ENCODE measurements around the gene ZDHHC1.
A peak's percentile ranks its signal among the peaks of the same experiment; 100 is the strongest.

ZDHHC1 gene

DNA sequence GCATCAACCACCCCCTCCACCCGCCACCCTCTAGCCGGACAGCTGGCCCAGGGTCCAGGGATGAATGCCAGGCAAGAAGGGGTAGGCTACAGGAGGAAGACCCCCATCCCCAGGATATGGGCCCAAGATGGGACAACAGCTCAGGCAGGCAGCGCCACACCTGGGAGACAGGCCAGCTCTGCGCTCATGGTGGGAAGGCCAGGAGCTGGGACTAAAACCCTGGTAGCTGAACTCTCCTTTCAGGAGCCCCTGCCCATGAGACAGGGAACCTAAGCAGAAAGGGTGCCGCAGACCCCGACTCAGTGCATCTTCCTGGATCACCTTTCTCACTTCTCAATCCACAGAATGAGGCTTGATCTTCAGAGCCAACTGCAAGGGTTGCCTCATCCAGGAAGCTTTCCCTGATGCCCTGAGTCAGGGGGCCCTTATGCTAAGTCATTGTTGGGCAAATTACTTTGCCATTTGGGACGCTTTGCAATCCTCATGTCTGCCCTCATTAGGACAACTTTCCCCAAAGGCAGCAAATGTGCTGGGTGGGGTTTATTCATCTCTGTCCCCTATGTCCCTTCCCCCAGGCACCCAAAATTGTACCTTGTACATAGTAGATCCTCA, 9.0 kb downstream of the ZDHHC1 start:
- no peak for DNase-seq

DNA sequence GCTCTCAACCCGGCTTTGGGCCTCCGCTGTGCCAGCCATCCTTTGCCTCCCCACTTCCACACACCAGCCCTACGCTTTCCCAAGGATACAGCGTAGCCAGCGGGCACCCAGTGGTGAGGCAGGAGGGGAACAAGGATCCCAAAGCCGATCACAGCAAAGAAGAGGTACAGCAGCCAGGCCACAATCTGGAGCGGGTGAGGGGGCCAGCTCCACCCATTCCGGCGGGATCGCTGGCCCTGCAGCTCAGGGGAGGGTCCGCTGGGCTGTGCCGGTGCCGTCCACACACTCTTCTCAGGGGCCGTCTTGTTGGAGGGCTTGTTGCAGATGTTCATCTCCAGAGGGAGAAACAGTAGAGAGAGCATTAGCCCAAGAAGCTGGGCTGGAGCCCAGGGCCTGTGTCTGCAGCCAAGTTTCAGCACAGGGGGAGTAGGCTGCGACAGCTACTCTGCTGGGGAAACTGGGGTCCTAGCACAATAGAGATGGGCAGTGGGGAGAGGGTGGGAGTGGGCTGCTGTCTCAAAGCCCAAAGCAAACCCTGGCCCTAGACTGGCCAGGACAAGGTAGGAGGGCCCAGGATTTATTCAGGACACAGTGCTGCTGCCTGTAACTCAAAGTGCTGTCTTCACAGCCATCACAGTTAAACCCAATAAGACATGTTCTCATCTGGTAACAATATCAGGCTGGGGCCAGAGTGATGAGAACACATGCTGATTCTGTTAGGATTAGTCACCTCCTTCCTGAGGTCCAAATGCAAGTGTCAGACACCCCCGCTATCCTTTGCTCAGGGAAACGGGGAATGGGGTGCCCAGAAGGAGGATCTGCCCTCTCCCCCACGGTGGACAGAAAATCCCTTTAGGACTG, 9.9 kb downstream of the ZDHHC1 start:
- no peak for DNase-seq

DNA sequence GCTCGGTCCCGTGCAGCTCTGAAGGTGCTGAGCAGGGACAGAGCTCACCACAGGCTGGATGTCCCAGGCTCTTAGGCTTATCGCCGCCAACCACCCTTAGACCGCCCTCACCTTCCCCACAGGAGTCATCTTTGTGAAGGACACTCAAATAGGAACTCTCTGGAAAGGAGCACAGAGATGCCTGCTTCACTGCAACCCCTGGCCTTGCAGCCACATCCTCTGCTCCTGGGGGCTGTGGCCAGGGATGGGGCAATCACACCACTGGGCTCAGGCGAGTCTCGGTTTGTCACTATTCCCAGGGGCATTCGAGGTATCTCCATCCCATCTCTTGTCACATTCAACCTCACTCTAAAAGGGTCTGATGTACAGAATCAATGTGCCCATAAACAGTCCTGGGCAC, 10.9 kb downstream of the ZDHHC1 start:
- DNase-seq, result no peak

DNA sequence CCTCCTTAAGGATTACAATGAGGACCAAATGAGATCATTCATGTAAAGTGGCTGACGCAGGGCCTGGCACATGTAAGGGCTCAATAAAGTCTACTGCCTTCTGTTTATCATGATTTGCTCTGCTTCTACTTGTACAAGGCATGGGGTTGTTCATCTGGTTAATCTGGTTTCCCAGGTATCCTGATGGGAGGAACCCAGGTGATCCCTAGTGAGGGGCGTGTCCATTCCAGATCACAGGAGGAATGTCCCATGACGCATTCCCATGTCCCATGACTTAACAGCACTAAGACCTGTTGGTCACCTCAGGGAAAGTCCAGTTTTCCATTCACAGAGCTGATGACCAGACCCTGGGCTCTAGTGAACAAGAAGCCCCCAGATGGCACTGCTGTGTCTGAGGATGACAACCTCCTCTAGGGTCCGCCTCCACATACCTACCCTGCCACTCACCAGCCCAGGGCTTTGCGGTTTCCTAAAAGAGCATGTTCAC, 11.5 kb downstream of the ZDHHC1 start:
- DNase-seq, result no peak

DNA sequence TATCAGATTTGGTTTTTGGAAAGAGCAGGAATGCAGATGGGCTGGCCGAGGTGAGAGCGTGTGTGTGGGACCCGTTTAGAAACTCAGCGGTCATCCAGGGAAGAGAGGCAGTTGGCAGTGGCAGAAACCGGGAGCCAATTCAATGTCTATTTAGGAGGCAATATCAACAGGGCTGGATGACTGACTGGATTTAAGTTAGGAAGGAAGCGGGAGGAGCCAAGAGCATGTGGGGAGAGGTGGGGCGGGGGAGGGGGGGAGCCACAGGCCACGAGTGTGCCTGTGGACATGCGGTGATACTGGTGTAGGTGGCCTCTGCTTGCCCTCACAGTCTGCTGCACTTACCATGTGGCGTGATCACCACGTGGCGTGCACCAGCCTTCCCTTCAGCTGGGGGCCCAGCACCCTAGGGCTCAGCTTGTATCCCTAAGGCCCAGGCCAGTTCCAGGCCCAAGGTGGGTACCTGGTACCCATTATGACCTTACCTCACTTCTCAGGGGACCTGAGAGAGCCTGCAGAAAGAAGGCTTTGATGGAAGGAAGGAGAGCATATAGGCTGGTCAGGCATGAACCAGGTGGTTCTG, 12.2 kb downstream of the ZDHHC1 start:
- DNase-seq, result no peak

DNA sequence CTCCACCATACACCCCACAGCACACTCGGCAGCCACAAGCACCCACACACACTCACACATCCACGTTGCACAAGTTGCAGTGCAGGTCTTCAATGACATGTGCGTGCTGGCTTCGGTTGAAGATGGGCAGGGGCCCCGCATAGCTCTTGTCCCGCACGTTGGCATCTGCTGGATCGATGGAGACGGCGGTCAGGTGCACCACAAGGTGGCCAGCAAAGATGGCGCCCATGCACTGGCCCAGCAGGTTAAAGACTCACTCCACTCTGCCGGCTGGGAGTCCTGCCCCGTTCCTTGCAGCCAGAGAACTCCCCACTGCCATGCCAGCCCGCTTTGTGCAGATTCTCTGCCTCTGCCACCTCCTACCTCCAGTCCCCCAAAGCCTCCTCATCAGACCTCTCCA, 15.4 kb downstream of the ZDHHC1 start:
- no peak for DNase-seq

DNA sequence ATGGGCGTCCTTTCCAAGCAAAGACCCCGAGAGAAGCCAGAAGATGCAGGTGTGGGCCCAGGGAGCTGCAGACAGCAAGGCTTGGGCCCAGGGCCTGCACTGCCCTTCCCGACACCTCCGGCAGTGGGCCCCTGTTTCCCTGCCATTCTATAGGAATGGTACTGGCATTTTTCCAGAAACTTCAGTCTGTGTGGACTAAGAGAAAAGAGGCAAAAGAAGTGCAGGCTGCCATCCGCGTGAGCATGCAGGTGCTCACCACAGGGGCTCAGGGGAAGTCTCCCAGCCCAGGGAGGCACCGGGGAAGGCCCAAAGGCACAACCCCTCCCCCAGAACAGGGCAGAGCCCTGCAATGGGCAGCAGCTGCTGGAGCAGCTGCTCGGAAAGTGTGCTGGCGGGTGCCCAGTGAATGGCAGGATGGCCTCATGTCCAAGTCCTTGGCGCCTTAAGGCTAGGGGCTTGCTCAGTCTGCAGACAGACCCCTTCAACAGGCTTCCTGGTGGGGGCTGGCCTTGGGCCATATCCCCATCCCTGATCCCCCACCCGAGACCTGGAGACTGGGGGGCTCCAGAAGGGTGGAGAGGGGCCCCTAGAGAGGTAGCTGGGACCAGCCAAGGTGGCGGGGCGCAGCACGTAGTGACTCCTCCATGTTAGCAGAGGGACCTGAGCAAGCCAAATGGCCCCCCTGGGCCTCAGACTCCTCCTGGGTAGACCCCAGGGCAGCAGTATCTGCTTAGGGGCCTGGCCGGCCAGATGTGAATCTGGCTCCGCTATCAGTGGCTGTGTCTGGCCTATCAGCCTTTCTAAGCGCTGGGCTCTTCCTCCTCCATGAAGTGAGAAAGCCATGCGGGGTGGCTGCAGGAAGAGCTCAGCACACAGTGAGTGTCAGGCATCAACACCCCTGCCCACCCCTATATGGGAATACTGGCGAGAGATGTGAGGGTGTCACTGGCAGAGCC, 16.2 kb downstream of the ZDHHC1 start:
- no peak for DNase-seq

DNA sequence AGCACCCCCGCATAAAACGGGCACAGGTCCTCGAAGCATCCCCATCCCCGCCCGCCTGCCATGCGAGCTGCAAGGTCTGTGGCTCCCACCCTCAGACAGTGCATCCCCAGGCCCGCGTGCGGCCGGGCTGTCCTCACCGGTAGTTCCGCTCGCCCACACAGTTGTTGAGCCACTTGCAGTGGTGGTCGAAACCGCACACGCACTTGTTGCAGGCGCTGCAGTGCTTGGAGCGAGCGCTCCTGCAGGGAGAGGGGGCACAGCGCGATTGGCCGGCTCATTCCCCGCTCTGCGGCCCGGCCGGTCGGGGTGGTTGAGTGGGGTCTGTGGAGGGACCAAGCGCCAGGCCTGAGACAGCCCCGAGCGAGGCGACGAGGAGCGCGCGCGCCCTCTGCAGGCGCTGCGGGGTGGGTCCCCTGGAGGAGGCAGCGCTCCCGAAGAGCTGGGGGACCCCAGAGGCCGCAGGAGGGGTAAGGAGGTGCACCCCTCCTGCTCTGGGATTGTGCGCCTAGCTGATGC, 17.0 kb downstream of the ZDHHC1 start:
- DNase-seq, result peak; percentile 54

DNA sequence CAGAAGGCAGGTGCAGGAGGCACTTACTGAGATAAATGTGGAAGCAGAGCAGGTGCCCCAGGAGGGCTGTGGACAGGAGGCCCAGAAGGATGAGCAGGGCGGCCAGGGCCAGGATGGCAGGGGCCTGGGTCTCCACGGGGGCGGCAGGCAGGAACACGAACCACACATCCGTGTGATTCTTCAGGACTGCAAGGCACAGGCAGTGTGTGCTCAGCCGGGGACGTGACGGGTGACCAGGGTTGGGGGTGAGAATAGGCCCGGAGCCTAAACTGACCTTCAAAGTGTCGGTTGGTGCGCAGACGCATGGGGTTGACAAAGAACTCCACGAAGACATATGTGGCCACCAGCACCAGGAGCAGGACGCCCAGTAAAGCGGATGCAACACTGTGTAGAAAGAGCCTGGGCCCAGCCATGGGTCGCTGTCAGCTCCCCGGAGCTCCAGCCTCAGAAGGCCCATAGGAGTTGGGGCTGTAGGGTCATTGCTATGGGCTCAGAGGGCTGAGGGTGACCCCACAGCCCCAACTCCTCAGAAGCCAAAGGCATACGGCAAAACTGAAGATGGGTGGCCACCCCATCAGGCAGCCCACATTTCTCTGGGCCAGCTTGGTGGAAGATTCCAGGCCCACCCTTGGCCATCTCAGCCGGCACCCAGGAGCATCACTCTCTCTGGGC, 17.6 kb downstream of the ZDHHC1 start:
- DNase-seq, result no peak

DNA sequence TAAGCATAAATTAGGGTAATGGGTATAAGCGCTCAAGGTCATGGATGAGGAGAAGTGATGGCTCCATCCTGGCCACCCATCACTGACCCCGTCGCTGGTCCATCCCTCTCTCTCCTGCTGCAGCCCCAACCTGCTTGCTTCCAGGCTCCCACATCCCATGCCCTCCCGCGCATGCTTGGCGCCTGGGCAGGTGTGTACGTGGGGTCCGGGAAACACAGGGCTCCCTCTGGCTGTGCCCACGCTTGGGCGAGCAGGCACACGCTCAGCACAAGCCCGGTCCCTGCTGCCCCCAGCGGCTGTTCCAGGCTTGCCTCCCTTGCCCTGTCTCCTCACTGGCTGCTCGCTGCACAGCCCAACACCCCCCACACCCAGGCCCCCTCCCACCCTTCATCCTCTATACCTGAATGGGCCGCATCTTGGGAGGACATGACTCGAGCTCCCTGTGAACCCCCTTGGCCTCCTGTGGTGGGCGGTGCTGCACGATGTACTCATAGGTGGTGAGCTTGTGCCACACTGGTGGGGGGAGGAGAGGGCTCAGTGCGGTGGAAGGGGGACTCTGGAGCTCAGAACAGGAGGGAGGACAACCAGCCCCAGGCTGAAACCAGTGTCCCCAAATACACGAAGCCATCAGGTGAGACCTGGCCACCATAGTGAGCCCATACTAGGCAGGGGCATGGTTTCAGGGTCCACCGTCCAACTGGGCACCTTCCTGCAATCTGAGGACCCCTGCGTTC, 18.3 kb downstream of the ZDHHC1 start:
- no peak for DNase-seq

DNA sequence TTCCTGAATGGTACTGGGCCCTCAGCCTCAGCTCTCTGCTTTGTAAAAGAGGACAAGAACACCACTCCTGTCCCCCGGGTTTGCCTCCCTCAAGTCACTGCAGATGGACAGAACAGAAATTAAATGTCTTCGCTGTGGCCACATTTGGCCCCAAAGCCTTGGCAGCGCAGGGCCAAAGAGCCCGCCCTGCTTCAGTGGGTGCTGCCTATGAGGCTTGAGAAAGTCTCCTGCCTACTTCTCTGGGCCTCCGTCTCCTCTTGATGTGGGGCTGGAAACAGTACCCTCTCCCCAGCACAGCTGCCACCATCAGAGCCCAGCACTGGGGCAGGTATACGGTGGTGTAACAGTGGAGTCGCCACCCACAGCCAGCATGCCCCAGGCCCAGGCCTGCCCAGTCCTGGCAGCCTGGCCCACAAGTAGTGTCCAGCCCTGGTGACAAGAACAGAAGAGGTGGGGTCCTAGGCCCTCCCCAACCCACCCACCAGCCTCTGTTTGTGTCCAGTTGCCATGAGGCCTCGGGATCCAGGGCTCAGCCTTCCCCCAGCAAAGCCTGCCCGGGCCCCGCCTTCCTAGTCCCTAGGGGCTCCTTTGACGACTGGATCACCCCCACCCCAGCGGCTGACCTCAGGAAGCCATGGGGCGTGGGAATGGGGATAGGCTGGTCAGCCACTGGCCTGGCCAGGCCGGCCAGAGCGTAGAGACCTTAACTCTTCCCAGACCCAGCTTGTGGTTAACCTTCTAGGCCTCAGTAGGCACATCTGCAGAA, 19.1 kb downstream of the ZDHHC1 start:
- no peak for DNase-seq

DNA sequence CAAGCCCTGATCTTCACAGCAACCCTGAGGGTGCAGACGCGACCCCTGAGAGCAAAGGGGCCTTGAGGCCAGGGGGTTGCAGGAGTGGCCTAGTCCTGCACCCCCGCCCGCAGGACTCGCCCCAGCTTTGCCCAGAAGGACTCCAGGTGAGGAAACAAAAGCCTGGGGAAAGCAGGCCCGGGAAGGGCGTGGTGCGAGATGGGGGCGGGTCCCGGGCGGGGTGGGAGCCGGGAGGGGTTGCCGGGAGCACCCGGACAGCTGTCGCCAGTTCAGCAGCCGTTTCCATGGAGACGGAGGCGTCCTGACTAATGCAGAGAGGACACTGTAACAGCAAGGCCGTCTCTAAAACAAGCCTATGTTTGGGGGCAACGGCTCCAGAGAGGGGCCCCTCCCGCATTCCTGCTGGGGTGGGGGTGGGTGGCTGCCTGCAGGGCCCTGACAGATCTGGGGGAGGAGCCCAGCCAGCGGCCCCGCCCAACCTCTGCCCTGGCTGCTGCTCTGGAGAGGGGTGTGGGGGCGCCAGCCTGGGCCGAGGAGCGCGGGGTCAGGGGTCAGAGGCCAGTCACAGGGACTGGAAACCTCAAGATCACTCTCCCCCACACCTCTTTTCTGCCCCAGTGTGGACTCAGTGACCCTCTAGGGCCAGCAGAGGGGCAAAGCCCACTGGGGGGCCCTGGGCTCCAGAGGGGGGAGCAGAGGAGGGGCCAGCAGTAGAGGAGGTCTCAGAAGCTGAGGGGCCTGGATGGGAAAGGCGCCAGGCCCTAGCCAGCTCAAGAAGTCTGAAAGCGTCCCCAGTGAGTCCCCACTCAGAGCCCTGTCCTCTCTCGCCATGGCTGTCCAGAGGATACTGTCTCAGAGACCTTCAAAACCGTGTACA, 19.9 kb downstream of the ZDHHC1 start:
- no peak for DNase-seq

DNA sequence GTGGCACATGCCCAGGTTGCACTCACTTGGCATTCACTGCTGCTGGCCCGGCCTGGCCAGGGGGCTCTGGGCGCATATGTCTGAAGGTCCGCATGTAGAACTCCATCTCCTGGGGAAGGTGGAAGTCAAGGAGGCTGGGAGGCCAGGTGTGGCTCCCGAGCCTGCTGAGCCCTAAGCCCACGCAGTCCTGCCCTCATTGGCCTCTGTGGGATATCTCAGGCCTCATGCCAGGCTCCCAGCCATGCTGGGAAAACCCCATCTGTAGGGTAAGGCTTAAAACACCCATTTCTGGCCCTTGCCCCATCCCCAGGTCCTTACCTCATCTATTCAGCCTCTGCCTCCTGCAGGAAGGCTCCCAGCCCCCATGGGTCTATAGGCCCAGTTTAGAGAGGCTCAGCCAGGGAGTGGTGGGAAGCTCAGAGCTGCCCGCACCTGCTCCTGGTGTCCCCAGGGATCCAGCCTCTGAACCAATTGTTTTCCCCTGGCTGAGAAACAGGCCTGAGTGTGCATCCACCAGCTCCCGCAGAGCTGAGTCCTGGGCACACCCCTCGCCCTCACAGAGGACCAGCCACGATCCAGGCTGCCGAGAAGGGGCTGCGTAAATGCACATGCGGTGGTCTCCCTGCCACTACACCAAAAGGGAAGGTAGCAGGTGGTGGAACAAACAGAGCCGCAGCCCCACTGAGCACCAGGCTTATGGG, 20.7 kb downstream of the ZDHHC1 start:
- DNase-seq, result no peak

DNA sequence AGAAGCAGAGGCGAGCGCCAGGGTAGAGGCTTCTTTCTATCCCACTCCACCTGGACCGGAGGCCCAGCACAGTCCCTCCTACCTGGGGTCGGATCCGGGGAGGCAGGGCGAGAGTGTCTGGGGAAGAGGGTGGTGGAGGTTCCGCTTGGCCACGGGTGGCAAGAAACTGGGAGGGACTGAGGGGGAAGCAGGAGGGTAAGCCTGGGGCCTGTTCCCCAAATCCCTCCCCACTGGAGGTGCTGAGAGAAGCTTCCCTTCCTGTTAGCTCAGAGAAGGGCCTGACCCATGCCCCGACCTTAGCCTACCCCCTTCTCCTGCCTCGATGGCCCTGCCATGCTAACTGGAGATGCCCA, 21.2 kb downstream of the ZDHHC1 start:
- no peak for DNase-seq

DNA sequence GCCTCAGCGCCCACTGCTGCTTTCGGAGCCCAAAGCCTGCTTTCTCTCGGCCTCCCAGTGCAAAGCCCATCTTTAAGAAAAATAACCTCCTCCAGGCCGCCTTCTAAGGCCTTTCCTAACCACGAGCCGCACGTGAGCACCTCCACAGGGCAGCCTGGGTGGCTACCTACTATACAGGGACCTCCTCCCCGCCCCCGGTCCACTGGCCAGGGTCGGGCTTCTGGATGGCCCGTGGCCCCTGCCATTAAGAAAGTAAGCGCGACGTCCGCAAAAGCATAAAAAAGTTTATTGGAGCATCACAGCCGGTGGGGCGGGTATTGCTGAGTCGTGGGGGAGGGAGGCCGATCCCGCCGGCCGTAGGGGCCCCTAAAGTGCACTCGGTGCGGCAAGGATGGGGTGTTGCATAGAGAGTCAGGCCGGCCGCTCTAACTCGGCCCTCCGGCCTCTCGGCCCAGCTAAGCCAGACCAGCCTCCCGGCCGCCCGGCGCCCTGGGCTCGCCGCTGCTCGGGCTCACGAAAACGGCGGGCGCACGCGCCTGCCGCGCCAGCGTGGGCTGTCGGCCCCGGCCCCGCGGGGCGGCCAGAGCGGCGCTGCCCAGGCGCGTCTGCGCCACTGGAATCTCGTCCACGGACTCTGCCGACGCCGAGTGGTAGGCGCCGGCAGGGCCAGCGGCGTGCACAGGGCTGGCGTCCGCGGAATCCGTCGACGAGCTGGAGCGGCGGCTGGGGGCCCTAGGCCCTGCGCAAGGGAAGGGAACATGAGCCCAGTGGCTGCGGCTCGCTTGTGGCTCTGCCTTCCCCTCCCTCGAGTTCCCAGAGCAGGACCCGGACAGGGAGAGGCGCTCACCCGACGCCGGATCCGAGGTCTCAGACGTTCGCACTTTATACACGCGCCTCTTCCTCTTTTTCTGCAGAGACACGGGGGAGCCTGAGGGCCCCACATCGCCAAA, 21.8 kb downstream of the ZDHHC1 start:
- DNase-seq, result no peak

DNA sequence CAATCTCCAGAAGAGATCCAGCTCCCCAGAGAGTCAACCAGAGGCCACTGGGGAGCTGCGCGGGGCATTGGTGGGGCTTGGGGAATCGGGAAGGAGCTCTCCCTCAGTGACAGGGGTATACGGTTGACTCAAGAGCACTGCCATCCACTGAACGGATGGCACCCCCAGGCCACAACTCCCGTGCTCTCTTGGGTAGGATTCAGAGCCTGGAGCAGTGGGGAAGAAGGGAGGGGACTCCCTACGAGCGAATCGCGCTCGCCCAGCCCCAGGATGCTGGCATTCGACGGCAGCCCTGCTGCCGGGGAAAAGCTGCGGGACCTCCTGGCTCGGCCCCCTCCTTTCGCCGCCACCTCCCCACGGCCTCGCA, 22.5 kb downstream of the ZDHHC1 start:
- DNase-seq, result no peak

DNA sequence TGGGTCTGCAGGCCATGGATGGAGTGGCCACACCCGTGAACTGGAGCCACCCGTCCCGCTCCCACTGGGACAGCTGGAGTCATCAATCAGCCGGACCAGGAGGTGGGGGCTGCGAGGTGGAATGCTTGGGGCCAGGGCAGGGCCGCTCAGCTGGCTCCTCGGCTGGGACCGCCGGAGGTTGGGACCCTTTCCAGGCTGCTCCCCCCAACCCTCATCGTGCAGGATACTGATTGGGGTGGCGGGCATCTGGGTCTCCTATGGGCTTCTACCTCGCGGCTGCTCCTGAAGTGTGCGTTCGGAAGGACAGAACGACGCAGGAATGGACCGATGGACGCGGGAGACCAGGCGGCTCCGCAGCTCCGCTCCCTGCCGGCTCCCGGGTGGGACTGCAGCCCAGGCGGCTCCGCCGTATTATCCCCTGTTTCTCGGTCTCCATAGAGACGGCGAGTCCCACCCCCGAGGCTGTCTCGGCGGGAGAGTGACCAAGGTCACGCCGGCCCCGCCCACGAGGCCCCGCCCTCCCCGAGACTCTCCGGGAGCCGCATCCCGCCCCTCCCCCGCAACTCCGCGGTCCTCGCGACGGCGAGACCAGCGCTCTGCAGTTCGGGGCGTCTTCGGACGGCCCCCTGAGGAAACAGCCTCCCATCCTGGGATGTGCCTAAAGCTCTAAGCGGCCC, 23.0 kb downstream of the ZDHHC1 start, which contains the start of gene TPPP3:
TSS of gene TPPP3 (minus strand) at position 388 of the 677 bp plus-strand sequence. CDS start 2,387 bp downstream, outside the sequence.
- peak; percentile 45 for DNase-seq

Measured in stimulated activated CD4-positive, alpha-beta T cell treated with anti-CD3 and anti-CD28 coated beads, Interleukin-1b, Interleukin-23, amount 100 ng/mL, for 48 hours (primary cell).